Activated B cell treated with CpG ODN at 0.5 μM for 24 hours (primary cell): ENCODE results near the gene PAGE2. TPM values are rescaled to one million over a fixed set of nuclear protein-coding genes. Genes with fewer than 3 reads are reported as not detected.

Experiments
- ATAC-seq: fragments of 200-7000 bp; cut with Tn5 transposase; one replicate; pipeline ENCODE4 v1.10.0; 2021; ENCODE audit warnings: low read depth, mild to moderate bottlenecking, moderate library complexity
- CTCF ChIA-PET: fragments of 350-600 bp; sonication (Branson Sonifier 250); formaldehyde crosslinking; loops from one replicate; lab custom pipeline; 2021; ENCODE audit warnings: antibody characterized with exemption; lab: Charles Lee
- POLR2A ChIA-PET: fragments of 350-600 bp; sonication (Branson Sonifier 250); formaldehyde crosslinking; loops from one replicate; lab custom pipeline; 2021; ENCODE audit warnings: antibody characterized with exemption; lab: Charles Lee
- DNase-seq: peaks from one replicate; pipeline ENCODE4 v3.0.0; 2022
- H3K27ac Mint-ChIP-seq: one replicate; pipeline ENCODE4 v1.8.0; 2020; ENCODE audit warnings: mixed read lengths
- H3K27me3 Mint-ChIP-seq: one replicate; pipeline ENCODE4 v1.8.0; 2021; ENCODE audit warnings: mixed read lengths
- H3K36me3 Mint-ChIP-seq: one replicate; pipeline ENCODE4 v1.8.0; 2021; ENCODE audit warnings: low read depth, mixed read lengths
- H3K4me1 Mint-ChIP-seq: one replicate; pipeline ENCODE4 v1.8.0; 2021; ENCODE audit warnings: mixed read lengths
- H3K4me3 Mint-ChIP-seq: one replicate; pipeline ENCODE4 v1.8.0; 2020; ENCODE audit warnings: mild to moderate bottlenecking, mixed read lengths
- H3K9me3 Mint-ChIP-seq: one replicate; pipeline ENCODE4 v1.8.0; 2020; ENCODE audit warnings: mixed read lengths
- intact Hi-C: fragments of 100-400 bp; cut with micrococcal nuclease; formaldehyde crosslinking; loops from one replicate; pipeline ENCODE4 v1.15.1; 2024
- total RNA-seq: library from RNA; stranded (reverse); gene quantifications from 2 replicates; pipeline ENCODE4 v1.2.3, GENCODE V29; 2022
- TF ChIP-seq, protein P1 (sequence below): fragments of 200-600 bp; IDR thresholded peaks from one replicate; pipeline ENCODE4 v1.8.0; 2022; ENCODE audit warnings: antibody characterized with exemption, mild to moderate bottlenecking

Gene PAGE2
- total RNA-seq, 1 donor from 2014 or later: not detected

DNA sequence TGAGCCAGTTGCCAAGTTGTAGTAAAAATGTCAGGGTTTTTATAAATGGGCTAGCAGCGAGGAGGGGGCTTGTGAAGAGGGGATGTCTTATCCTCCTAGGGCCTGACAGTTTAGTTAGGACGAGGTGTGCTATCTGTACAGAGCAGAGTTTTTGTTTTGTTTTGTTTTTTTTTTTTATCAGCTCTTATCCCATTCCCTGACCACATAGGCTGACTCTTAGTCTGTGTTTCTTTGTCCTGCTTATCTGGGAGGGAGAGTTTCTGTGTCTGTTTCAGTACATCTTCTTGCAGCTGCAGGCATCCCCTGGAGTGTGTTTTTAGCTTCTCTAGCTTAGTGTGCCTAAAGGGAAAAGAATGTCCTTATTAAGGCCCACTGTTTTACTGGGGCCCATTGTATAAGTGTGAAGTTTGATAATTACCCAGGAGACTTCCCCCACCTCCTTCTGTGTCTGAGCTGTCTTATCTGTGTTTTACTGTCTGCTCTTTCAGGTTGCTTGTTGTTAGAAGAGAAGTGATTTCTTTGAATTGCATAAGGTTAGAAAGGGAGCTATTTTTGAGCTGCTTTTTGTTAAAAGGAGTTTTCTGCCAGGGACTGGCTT lies 32.0 kb downstream of the PAGE2 start:
- no peaks in the 10 kb centered on the region for H3K4me1 Mint-ChIP-seq
- H3K27ac Mint-ChIP-seq: no peak overlapping the region
- no peaks in the 10 kb centered on the region for H3K36me3 Mint-ChIP-seq
- no peaks in the 10 kb centered on the region for H3K9me3 Mint-ChIP-seq
- no peak overlapping the region for H3K4me3 Mint-ChIP-seq
- POLR2A ChIA-PET: no interaction called here
- CTCF ChIA-PET: interaction anchor here (0.6 kb wide), 1 partner anchor 230 kb away, joined by 3 read pairs; no protein-coding TSS in a partner anchor
- ATAC-seq (no peak), DNase-seq (no peak)
- peaks cover 3% of the 10 kb centered on the region for H3K27me3 Mint-ChIP-seq
- TF ChIP-seq, protein P1, sequence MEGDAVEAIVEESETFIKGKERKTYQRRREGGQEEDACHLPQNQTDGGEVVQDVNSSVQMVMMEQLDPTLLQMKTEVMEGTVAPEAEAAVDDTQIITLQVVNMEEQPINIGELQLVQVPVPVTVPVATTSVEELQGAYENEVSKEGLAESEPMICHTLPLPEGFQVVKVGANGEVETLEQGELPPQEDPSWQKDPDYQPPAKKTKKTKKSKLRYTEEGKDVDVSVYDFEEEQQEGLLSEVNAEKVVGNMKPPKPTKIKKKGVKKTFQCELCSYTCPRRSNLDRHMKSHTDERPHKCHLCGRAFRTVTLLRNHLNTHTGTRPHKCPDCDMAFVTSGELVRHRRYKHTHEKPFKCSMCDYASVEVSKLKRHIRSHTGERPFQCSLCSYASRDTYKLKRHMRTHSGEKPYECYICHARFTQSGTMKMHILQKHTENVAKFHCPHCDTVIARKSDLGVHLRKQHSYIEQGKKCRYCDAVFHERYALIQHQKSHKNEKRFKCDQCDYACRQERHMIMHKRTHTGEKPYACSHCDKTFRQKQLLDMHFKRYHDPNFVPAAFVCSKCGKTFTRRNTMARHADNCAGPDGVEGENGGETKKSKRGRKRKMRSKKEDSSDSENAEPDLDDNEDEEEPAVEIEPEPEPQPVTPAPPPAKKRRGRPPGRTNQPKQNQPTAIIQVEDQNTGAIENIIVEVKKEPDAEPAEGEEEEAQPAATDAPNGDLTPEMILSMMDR: no peak
- intact Hi-C loops: no loop called here

DNA sequence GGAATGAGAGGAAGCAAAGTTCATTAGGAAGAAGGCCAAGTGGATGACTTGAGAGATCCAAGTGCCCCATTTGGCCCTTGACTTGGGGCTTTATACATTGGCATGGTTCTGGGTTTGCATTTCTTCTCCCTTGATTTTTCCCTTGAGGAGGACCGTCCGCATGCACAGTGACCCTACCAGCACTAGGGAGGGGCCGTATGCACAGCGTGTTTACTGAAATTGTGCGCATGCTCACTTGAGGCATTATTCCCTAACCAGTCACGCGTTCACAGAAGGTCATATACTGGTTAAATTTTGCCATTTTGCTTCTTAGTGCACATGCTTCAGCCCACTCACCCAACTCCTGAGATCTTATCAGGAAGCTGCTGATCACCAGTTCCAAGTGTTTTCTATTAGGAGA lies 35.1 kb downstream of the PAGE2 start:
- TF ChIP-seq, protein P1: no peak
- ChIA-PET POLR2A (no interaction called here), CTCF (no interaction called here)
- Mint-ChIP-seq H3K27me3 (peaks cover 6% of the 10 kb centered on the region), H3K4me3 (no peak overlapping the region), H3K27ac (no peak overlapping the region), H3K9me3 (no peaks in the 10 kb centered on the region), H3K36me3 (no peaks in the 10 kb centered on the region), H3K4me1 (no peaks in the 10 kb centered on the region)
- ATAC-seq: no peak
- intact Hi-C loops: no loop called here
- no peak for DNase-seq

DNA sequence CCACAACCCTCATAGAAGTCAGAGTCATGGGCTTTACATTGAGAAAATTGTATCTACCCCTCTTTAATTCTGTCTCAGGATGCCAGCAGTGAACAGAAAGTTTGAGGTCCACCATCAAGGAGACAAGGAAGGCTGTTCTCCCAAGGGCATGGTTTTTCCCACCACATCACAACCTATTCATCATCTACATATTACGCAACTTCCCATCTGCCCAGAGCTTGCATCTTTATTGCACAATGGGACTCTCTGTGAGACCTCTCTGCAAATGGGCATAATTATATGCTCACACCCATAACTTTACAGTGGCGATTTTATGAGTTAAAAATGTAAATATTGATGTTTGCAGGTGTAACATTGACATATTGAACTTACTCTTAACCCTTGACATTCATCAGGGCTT lies 38.9 kb downstream of the PAGE2 start:
- TF ChIP-seq, protein P1: no peak
- ChIA-PET POLR2A (no interaction called here), CTCF (no interaction called here)
- Mint-ChIP-seq H3K27me3 (peaks cover 6% of the 10 kb centered on the region), H3K9me3 (no peaks in the 10 kb centered on the region), H3K27ac (no peak overlapping the region), H3K36me3 (no peaks in the 10 kb centered on the region), H3K4me1 (no peaks in the 10 kb centered on the region), H3K4me3 (no peak overlapping the region)
- no peak for DNase-seq
- intact Hi-C loops: no loop called here
- ATAC-seq: no peak

DNA sequence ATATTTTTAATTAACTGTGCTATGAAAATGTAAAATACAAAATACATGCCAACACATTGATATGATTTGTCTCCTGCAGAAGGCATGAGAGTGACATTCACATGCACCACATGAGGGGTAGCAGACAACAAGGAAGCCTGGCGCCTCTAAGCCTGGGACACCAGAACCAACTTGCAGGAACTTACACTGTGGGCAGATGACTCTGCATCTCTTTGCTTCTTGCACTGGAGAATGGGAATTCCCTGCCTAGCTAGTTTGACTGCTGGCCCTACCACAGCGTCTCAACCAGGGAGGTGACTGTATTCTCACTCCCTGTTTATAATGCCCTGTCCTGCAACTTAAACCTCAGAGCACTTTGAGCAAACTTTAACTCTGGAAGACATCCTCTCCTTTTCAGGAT lies 40.5 kb downstream of the PAGE2 start:
- Mint-ChIP-seq H3K9me3 (no peaks in the 10 kb centered on the region), H3K27ac (no peak overlapping the region), H3K4me1 (no peaks in the 10 kb centered on the region), H3K4me3 (no peak overlapping the region), H3K27me3 (peaks cover 3% of the 10 kb centered on the region), H3K36me3 (no peaks in the 10 kb centered on the region)
- no peak for ATAC-seq
- intact Hi-C loops: no loop called here
- DNase-seq: no peak
- TF ChIP-seq, protein P1: no peak
- POLR2A ChIA-PET: no interaction called here
- CTCF ChIA-PET: no interaction called here

DNA sequence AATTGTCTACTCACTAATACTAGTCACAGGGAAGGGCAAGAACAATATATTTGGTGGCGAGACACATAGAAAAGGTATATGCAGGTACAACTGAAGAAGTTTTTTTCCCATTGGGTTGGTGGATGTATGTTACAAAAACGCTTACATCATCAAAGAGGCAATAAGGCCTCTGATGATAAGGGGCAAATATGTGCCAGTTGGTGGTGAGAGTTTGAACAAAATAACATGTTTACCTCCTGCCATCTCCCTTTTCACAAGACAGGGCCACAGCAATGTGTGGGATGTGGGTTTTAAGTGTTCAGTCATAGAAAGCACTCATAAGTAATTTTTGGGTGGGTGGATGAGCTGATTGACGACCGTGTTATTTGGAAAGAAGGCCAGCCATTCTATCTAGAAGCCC lies 41.7 kb downstream of the PAGE2 start:
- Mint-ChIP-seq H3K4me1 (no peaks in the 10 kb centered on the region), H3K4me3 (no peak overlapping the region), H3K27me3 (peaks cover 3% of the 10 kb centered on the region), H3K36me3 (no peaks in the 10 kb centered on the region), H3K27ac (no peak overlapping the region), H3K9me3 (no peaks in the 10 kb centered on the region)
- no peak for ATAC-seq
- no peak for DNase-seq
- CTCF ChIA-PET: no interaction called here
- intact Hi-C loops: no loop called here
- TF ChIP-seq, protein P1: no peak
- POLR2A ChIA-PET: no interaction called here
